Calu3 (cell line): ENCODE measurements around the gene PTPN12. TPM values are rescaled to one million over a fixed set of nuclear protein-coding genes. Genes with fewer than 3 reads are reported as not detected.
A peak's percentile ranks its signal among the peaks of the same experiment; 100 is the strongest.

Source experiments
- BruUV-seq: library from RNA; stranded (reverse); fragments of 400-500 nt; replicated peaks from 2 replicates; lab custom pipeline; 2021; lab: Mats Ljungman, UMichigan
- CTCF ChIA-PET: fragments of 300-600 bp; sonication (Branson Sonifier 250); formaldehyde crosslinking; loops from one replicate; lab custom pipeline; 2022; ENCODE audit warnings: antibody characterized with exemption; lab: Charles Lee
- DNase-seq: peaks from one replicate; pipeline ENCODE4 v3.0.0; 2022
- H3K27ac Mint-ChIP-seq: one replicate; pipeline ENCODE4 v1.8.0; 2022; ENCODE audit warnings: mixed read lengths; ENCODE audit not compliant: unreplicated experiment
- H3K27me3 Mint-ChIP-seq: one replicate; pipeline ENCODE4 v1.8.0; 2022; ENCODE audit warnings: mixed read lengths; ENCODE audit not compliant: unreplicated experiment
- H3K36me3 Mint-ChIP-seq: one replicate; pipeline ENCODE4 v1.8.0; 2022; ENCODE audit warnings: mild to moderate bottlenecking, moderate library complexity, mixed read lengths; ENCODE audit not compliant: insufficient read depth, unreplicated experiment
- H3K4me1 Mint-ChIP-seq: one replicate; pipeline ENCODE4 v1.8.0; 2022; ENCODE audit warnings: mild to moderate bottlenecking, low read depth, mixed read lengths; ENCODE audit not compliant: unreplicated experiment
- H3K4me3 Mint-ChIP-seq: one replicate; pipeline ENCODE4 v1.8.0; 2022; ENCODE audit warnings: mild to moderate bottlenecking, low read depth, moderate library complexity, mixed read lengths; ENCODE audit not compliant: unreplicated experiment
- H3K9me3 Mint-ChIP-seq: one replicate; pipeline ENCODE4 v1.8.0; 2022; ENCODE audit warnings: low read depth, mixed read lengths; ENCODE audit not compliant: unreplicated experiment
- intact Hi-C: fragments of 100-400 bp; cut with micrococcal nuclease; formaldehyde crosslinking; loops from one replicate; pipeline ENCODE4 v1.10.0; 2022; ENCODE audit not compliant: unreplicated experiment
- total RNA-seq: library from RNA; stranded (reverse); gene quantifications from 2 replicates; pipeline ENCODE4 v1.2.3, GENCODE V29; 2022
- TF ChIP-seq, protein P1 (sequence below): fragments of 200-600 bp; IDR thresholded peaks from one replicate; pipeline ENCODE4 v1.8.0; 2022; ENCODE audit warnings: antibody characterized with exemption; ENCODE audit not compliant: unreplicated experiment

PTPN12 gene
- total RNA-seq, 1 experiment from 2014 or later = 61.2 TPM

DNA sequence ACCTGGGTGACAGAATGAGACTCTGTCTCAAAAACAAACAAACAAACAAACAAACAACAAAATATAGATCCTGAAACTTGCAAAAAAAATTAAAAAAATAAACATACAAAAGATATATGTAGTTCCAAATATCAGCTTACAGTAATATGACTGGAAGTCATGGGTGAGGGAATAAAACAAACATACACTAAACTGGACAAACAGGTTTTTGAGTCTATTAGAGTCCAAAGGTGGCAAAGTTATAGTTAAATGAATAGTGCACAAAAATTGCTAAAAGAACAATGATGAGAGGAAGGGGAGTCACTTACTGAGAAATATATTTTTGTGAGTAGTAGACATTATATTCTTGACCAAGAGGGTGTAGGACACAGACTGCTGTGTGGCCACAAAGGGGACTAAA is 142.5 kb downstream of the PTPN12 start:
- no TSS peak for BruUV-seq
- Mint-ChIP-seq H3K36me3 (peaks cover 47% of the 10 kb centered on the region), H3K4me1 (peaks cover 31% of the 10 kb centered on the region), H3K27me3 (no peaks in the 10 kb centered on the region), H3K27ac (peak overlapping the region; percentile 85), H3K9me3 (no peaks in the 10 kb centered on the region), H3K4me3 (peak overlapping the region; percentile 59)
- intact Hi-C loops = loop anchor here (5.0 kb wide), 1 partner anchor 78 kb away; no protein-coding TSS in a partner anchor
- TF ChIP-seq, protein P1, sequence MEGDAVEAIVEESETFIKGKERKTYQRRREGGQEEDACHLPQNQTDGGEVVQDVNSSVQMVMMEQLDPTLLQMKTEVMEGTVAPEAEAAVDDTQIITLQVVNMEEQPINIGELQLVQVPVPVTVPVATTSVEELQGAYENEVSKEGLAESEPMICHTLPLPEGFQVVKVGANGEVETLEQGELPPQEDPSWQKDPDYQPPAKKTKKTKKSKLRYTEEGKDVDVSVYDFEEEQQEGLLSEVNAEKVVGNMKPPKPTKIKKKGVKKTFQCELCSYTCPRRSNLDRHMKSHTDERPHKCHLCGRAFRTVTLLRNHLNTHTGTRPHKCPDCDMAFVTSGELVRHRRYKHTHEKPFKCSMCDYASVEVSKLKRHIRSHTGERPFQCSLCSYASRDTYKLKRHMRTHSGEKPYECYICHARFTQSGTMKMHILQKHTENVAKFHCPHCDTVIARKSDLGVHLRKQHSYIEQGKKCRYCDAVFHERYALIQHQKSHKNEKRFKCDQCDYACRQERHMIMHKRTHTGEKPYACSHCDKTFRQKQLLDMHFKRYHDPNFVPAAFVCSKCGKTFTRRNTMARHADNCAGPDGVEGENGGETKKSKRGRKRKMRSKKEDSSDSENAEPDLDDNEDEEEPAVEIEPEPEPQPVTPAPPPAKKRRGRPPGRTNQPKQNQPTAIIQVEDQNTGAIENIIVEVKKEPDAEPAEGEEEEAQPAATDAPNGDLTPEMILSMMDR = no peak
- CTCF ChIA-PET = interaction anchor here (1.6 kb wide), 1 partner anchor 16 kb away, joined by 6 read pairs; the partner anchor contains the start of gene RSBN1L
- DNase-seq = no peak

DNA sequence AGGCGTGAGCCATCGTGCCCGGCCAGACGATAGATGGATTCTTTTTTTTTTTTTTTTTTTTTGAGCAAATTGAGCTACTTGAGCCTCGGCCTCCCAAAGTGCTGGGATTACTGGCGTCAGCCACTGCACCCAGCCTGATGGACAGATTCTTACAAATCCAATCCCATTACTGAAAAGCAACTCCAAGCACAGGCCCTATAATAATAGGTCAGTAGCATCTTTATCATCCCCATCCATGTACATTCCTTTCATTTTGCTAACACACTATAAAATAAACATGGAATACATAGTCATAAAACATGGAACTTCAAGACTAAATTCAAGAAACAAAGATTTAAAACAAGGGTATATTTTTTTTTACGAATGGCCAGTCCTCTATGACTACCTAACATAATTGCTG is 143.2 kb downstream of the PTPN12 start:
- H3K4me3 Mint-ChIP-seq = no peak overlapping the region
- CTCF ChIA-PET = interaction anchor here (0.6 kb wide), 1 partner anchor 24 kb away, joined by 3 read pairs; no protein-coding TSS in a partner anchor
- no peaks in the 10 kb centered on the region for H3K27me3 Mint-ChIP-seq
- intact Hi-C loops = no loop called here
- TSS peak; percentile 25 for BruUV-seq
- H3K36me3 Mint-ChIP-seq = peaks cover 47% of the 10 kb centered on the region
- no peaks in the 10 kb centered on the region for H3K9me3 Mint-ChIP-seq
- H3K27ac Mint-ChIP-seq = no peak overlapping the region
- TF ChIP-seq, protein P1 = no peak
- no peak for DNase-seq
- H3K4me1 Mint-ChIP-seq = peaks cover 31% of the 10 kb centered on the region

DNA sequence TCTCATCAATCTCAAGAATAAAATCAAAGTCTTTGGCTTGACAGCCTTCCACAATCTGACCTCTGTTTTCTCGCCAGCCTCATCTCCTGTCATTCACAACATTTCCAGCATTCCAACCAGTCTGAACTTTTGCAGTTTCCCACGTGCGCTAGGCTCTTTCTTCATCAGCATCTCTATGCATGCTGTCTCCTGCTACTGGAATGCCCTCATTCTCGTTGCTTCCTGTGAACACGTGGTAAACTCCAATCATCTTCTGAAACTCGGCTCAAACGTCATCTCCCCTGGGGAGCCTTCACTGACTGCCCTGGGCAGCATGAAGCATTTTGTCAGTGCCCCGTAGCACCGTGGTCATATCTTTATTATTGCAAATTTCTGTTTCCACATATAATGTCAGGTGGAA is 146.9 kb downstream of the PTPN12 start:
- no peak for DNase-seq
- intact Hi-C loops = no loop called here
- BruUV-seq = no TSS peak
- Mint-ChIP-seq H3K9me3 (no peaks in the 10 kb centered on the region), H3K4me1 (peaks cover 43% of the 10 kb centered on the region), H3K27ac (peak overlapping the region; percentile 72), H3K27me3 (no peaks in the 10 kb centered on the region), H3K36me3 (peaks cover 42% of the 10 kb centered on the region), H3K4me3 (no peak overlapping the region)
- CTCF ChIA-PET = no interaction called here
- TF ChIP-seq, protein P1 = no peak

DNA sequence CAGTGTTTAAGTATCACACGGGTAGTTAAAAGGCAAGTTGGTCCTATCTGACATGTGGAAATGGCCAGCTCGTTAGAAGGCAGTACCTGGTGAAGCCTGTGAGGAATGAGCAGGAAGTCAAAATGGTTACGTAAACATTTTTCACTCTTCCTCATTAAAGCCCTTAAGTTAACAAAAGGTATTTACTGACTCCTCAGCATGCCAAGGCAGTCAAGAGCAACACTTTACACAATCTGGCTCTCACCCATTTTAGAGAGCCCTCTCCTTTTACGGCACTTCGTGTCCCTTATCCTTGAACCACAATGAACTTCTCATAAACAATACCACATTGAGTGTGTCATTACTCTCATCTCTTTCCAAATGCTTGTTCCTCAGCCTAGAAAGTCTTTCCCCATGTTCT is 148.1 kb downstream of the PTPN12 start:
- intact Hi-C loops = no loop called here
- DNase-seq = no peak
- peaks cover 33% of the 10 kb centered on the region for H3K36me3 Mint-ChIP-seq
- CTCF ChIA-PET = interaction anchor here (1.2 to 1.4 kb wide), 2 partner anchors 11 kb away, joined by 3 to 8 read pairs; partner anchors contain the start of gene RSBN1L
- no peak overlapping the region for H3K27ac Mint-ChIP-seq
- TF ChIP-seq, protein P1 = no peak
- BruUV-seq = no TSS peak
- no peaks in the 10 kb centered on the region for H3K9me3 Mint-ChIP-seq
- no peak overlapping the region for H3K4me3 Mint-ChIP-seq
- H3K4me1 Mint-ChIP-seq = peaks cover 34% of the 10 kb centered on the region
- H3K27me3 Mint-ChIP-seq = no peaks in the 10 kb centered on the region
